ENCODE data around the gene IVD. TPM values are rescaled to one million over a fixed set of nuclear protein-coding genes. Genes with fewer than 3 reads are reported as not detected.
A peak's percentile ranks its signal among the peaks of the same experiment; 100 is the strongest.

IVD gene
- total RNA-seq, 1 donor from 2014 or later = 14.7 TPM

DNA sequence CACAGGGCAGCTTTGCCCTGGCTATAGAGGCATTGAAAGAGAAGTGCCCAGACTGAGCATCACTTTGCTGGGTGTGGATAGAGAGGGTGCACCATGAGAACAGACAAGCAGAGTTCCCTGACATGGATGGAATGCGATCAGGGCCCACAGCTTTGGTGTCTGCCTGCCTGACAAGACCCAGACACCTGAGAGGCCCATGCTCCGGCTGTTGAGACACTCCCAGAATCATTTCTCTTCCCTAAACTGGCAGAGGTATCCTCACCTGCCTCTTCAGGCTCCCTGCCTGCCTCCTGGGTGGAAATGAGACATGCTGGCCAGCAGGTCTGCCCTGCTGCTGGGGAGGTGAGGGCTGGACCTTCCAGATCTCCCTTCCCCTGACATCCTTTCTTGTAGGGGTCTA, 54.8 kb downstream of the IVD start:
- no peak for ATAC-seq

- ATAC-seq = no peak
Measured at GRCh38 chr15:40461958-40462357, 56.4 kb downstream of the IVD start.

DNA sequence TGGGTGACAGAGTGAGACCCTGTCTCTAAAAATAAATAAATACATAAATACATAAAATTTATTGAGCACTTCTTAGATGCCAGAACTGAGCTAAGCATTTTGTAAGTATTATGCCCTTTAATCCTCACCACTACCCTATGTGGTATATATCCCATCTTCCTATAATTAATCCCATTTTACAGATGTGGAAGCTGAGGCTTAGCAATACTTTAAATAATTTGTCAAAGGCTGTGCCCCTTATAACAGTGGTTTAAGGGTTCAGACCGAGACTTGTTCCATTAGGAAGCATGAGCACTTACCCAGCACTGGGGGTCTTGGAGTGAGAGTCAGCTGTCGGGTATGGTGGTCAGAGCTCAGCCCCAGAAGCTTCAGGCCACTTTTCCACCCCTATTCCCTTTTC, 57.7 kb downstream of the IVD start:
- ATAC-seq = no peak

DNA sequence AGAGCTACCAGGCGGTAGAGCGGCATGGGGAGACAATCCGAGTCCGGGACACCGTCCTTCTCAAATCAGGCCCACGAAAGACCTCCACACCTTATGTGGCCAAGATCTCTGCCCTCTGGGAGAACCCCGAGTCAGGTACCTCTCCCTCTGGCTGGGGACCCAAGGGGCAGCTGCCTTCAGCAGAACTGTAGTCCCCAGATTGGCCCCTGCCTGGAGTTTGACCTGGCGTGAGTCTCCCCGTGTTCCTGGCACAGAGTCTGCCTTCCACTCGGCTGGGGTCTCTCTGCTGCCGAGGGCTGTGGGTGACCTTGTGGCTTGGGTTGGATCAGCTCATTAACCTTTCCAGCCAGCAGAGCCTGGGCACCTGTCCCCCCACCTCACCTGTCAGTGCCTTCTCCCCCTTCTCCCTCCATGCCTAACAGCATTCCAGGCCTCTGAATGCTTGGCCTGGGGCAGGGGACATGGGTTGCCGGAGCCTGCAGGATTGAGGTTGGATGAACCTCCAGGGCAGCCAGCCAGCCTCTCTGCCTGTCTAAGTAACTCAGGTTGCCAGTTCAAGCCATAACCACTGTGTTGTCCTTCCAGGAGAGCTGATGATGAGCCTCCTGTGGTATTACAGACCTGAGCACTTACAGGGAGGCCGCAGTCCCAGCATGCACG, 58.4 kb downstream of the IVD start:
- ATAC-seq = no peak

GRCh38 chr15:40464595-40465185, 59.1 kb downstream of the IVD start:
- ATAC-seq = no peak

GRCh38 chr15:40465939-40466338, 60.3 kb downstream of the IVD start:
- ATAC-seq = no peak

GRCh38 chr15:40466426-40467260, 61.0 kb downstream of the IVD start:
- no peak for ATAC-seq

GRCh38 chr15:40467261-40467615, 61.6 kb downstream of the IVD start:
- no peak for ATAC-seq

- no peak for ATAC-seq
Measured at GRCh38 chr15:40468898-40469331, 63.3 kb downstream of the IVD start.

DNA sequence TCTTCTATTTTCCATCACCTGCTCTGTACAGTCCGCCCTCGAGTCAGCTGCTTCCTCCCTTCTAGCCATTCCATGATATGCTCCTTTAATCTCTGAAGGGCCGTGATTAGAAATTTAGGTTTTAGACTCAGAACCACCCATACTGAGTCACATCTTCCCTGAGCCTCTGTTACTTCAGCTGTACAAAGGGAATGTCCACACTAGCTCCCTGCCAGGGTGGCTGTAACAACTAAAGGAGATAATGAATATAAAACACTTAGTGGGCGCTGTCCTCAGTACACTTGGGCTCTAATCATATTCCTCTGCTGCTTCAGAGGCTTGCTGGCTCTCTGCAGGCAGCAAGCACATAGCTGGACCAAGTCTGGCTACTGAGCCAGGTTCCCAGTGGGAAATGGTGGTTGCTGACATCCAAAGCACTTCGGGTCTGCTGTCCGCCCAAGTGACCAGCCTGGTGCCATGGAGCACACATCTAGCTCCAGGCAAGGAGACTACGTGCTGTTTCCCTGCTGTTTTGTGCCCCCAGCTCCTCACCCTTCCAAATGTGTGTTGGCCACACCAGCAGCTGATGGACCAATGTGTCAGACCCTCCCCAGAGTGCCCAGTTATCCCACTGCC, 64.3 kb downstream of the IVD start:
- ATAC-seq = no peak

DNA sequence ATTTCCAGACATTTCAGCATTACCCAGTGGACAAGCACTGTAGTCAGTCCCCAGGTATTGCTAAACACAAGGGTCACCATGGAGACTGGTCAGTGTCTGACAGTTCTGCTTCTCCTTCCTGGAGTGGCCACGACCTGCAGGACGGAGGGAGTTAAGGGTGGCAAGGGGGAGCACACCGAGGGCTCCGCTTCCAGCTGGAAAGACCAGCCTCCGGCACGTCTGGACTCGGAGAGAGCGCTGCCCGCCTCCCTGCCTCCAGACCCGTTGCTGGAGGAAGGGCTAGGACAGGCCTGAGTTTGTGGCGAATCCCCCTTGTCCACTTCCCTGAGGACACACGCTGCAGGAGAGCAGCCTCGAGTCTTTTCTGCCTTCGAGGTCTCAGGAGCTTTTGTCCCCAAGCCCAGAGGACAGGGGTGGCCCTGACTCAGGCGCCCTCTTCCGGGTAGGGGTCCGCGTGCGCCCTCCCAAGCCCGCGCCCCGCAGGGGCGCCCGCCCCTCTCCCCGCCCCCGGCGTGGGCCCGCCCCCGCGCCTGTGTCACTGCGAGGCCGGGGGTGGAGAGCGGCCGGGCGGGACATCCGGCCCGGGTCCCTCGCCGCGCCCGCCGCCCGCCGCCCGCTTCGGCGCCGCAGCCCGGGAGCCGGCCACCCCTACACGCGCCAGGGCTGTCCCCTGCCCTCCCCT, 65.0 kb downstream of the IVD start, which contains the start of gene CHST14:
CHST14 (plus strand) TSS at position 562 of the 682 bp plus-strand sequence. CDS start 230 bp downstream, outside the sequence.
- peak; percentile 60 for ATAC-seq

Other genes starting within 250 kb of the IVD start
- gene BUB1B, start 244.7 kb upstream of the IVD start, total RNA-seq = 15.3 TPM
- 25.3 TPM for gene PAK6, start 166.7 kb upstream of the IVD start, total RNA-seq
- not detected for gene ANKRD63, start 122.7 kb upstream of the IVD start, total RNA-seq
- 4.2 TPM for gene PLCB2, start 97.9 kb upstream of the IVD start, total RNA-seq
- gene INAFM2, start 82.1 kb upstream of the IVD start, total RNA-seq = 7.1 TPM
- gene CCDC9B, start 64.9 kb upstream of the IVD start, total RNA-seq = 21.3 TPM
- gene PHGR1, start 54.8 kb upstream of the IVD start, total RNA-seq = not detected
- gene DISP2, start 47.6 kb upstream of the IVD start, total RNA-seq = 0.28 TPM
- gene KNSTRN, start 23.1 kb upstream of the IVD start, total RNA-seq = 13.8 TPM
- 7.0 TPM for gene BAHD1, start 35.2 kb downstream of the IVD start, total RNA-seq
- 4.0 TPM for gene CHST14, start 65.2 kb downstream of the IVD start, total RNA-seq
- gene CCDC32, start 159.2 kb downstream of the IVD start, total RNA-seq = 13.9 TPM
- gene RPUSD2, start 163.5 kb downstream of the IVD start, total RNA-seq = 5.3 TPM
- 8.8 TPM for gene KNL1, start 188.5 kb downstream of the IVD start, total RNA-seq

All from esophagus mucosa (tissue), 1 donor.